SU-DHL-6 (cell line): ENCODE data around the gene CALN1.

ENCODE experiments used
- EZH2phosphoT487 ChIP-seq: fragments of 200-600 bp; sonication (generic), shearing (Covaris generic); conservative IDR thresholded peaks from 2 replicates; pipeline ENCODE4 v1.6.1; 2018; ENCODE audit warnings: mild to moderate bottlenecking, antibody characterized with exemption, low read length, moderate library complexity, mixed read lengths
- TF ChIP-seq, protein P1 (sequence below): fragments of 200-600 bp; sonication (generic); IDR thresholded peaks from one replicate; pipeline ENCODE4 v1.5.1; 2017; ENCODE audit warnings: antibody characterized with exemption, mild to moderate bottlenecking, low read length, moderate library complexity; ENCODE audit not compliant: insufficient read depth, poor library complexity, severe bottlenecking

DNA sequence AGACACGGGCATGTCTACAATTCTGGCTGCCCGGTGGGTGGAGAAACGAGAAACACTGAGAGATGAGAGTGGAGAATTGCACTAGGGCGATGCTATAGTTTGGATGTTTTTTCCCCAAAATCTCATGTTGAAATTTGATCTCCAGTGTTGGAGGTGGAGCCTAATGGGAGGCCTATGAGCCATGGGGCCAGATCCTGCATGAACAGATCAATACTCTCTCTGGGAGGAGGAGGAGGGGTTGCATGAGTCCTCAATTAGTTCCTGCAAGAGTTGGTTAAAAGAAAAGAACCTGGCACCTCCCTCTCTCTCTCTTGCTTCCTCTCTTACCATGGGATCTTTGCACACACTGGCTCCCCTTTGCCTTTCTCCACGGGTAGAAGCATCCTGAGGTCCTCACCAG is 299.1 kb downstream of the CALN1 start:
- TF ChIP-seq, protein P1, sequence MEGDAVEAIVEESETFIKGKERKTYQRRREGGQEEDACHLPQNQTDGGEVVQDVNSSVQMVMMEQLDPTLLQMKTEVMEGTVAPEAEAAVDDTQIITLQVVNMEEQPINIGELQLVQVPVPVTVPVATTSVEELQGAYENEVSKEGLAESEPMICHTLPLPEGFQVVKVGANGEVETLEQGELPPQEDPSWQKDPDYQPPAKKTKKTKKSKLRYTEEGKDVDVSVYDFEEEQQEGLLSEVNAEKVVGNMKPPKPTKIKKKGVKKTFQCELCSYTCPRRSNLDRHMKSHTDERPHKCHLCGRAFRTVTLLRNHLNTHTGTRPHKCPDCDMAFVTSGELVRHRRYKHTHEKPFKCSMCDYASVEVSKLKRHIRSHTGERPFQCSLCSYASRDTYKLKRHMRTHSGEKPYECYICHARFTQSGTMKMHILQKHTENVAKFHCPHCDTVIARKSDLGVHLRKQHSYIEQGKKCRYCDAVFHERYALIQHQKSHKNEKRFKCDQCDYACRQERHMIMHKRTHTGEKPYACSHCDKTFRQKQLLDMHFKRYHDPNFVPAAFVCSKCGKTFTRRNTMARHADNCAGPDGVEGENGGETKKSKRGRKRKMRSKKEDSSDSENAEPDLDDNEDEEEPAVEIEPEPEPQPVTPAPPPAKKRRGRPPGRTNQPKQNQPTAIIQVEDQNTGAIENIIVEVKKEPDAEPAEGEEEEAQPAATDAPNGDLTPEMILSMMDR = no peak
- no peak for TF ChIP-seq EZH2phosphoT487
